Mesenteric fat pad (tissue), 1 donor: ENCODE data around the gene MAPKAP1. TPM values are rescaled to one million over a fixed set of nuclear protein-coding genes. Genes with fewer than 3 reads are reported as not detected.

Source experiments
- DNase-seq: peaks from one replicate; pipeline ENCODE4 v3.0.0-alpha.2; 2020; ENCODE audit warnings: low spot score
- total RNA-seq: library from RNA; stranded (reverse); fragmentation: NEBNext Ultra II Directional; extraction: Animal tissue kit (Norgen Biotek cat#: 25700); gene quantifications from one replicate; pipeline ENCODE4 v1.2.1, GENCODE V29; 2021
- donor health status: DM: yes; HTN: yes; CAD: no.

The MAPKAP1 gene
- total RNA-seq, 1 donor from 2014 or later: 98.6 TPM

DNA sequence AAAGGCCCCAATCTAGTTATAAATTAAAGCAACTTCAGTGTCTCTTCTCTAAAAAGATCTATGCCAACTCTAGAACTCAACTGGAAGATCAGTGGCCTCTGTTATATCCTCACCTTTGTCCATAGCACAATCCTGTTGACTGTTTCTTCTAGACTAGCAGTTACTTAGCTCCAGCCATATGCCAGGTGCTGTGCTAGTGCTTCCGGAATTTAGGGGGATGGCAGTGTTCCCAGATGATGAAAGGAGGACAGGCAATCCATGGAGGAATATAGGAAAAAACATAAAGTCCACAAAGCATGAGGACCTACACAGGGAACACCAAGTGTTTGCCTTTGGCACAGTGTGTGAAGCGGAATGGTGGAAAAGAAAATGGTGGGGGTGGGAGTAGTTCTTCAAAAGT lies 214.3 kb downstream of the MAPKAP1 start:
- no peak for DNase-seq

DNA sequence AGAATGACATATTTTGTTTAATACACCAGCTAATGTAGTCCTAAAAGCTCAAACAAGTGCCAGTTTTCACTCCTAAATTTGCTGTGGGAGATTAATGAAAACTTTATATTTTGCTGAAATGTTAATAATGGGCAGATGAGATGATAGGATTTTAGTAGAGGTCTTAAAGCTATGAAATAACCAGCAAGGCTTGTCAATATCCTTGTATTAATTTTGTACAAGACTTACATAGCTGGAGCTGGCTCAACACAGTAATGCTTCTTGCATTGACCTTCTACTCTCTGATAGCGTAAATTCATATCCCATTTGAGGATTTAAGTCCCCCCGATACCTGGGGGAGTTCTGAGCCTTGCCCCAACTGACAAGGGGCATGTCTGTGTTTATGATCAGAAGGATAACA lies 219.2 kb downstream of the MAPKAP1 start:
- DNase-seq: no peak

DNA sequence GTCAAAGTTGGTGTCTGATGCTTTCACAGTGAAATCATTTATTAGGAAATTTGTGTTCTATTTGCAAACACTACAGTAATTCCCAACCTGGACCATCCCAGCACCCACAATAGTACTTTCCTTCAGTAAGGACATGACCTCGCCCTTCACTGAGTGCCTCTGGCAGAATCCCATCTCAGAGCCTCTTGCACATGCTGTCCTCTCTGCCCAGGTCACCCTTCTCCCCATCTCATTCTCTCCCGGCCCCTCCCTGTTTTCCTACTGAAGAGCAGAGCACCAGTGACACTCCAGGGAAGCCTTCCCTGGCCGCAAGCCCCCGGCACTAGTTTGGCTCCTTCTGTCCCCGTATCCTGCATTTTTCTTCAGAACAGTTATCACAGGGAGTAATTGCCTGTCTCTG lies 220.4 kb downstream of the MAPKAP1 start:
- DNase-seq: no peak

DNA sequence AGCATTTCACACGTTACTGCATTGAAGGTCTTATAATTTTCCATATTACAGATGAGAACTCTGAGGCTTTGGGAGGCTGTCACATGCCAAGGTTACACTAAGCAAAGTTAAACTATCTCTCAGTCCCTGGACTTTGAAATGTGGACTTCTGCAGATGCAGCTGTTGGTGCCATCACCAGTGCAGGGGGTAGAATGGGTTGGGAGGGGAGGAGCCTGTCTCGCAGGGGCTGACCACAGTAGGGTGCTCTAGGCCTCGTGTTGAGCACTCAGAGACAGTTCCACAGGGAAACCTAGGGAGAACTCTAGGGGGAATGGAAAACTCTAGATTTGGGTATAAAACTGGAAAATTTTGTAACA lies 220.9 kb downstream of the MAPKAP1 start:
- no peak for DNase-seq

DNA sequence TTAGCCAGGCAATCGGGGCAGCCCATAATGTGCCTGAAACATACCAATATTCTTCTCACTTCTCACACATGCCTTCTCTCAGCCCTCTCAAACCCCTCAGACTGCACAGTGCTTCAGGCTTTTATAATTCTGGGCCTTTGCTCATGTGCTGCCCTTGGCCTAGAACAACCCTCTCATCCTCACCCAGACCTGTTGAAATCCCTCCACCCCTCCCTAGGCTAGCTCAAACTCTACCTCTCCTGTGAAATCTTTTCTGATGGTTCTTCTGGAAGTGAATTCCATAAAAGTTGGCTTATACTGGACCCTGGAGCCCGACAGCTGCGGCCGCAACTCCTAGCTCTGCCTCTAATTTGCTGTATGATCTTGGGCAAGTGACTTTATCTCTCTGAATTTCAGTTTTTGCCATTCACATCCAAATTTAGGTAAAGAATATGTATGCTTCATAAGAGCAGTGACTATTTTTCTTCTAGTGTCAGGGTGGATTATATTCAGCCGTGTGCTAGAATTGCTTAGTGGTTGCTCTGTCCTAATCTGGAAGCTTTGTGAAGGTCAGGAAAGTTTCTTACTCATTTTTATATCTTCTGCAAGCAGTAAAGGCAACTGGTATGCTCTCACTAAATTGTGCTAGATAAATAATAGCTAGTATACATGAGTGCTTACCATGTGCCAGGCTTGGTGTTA lies 221.4 kb downstream of the MAPKAP1 start:
- DNase-seq: no peak

DNA sequence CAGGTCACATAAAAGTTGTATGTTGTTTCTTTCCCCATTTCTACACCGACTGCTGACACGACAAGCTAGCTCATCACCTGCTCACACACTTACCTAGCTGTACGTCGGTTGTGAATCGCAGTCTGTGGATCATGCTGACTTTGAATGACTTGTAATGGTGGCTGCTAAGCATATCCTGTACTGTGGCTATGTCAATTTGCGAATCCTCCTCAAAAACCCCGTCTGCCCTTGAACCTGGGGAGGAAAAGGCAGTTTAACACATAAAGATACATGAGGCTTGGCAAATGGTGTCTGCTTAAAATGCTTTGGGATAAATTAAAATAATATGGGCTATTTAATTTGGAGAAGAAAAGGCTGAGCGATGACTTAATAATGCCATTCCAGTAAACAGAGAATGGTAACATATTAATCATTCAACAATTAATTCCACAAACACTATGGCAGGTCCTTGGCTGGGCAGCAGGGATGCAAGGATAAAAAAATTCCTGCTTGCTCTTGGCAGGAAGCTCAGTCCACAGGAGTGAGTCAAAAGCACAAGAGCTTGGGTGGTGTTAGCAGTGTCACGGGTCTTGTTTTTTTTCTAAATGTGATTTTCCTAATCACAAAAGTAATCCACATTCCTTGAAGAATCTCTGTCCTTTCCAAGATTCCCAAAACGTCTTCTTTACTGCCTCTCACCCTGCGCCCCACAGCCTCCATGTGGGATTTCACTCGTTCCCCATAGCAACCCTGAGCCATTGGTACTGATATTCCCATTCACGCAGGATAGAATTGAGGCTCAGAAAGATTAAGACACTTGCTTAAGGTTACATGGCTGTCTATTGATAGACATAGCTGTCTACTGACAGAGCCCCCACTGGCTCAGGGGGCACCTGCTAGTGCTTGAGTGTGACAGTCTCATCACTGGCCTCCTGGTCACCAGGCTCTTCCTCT lies 222.4 kb downstream of the MAPKAP1 start:
- no peak for DNase-seq

DNA sequence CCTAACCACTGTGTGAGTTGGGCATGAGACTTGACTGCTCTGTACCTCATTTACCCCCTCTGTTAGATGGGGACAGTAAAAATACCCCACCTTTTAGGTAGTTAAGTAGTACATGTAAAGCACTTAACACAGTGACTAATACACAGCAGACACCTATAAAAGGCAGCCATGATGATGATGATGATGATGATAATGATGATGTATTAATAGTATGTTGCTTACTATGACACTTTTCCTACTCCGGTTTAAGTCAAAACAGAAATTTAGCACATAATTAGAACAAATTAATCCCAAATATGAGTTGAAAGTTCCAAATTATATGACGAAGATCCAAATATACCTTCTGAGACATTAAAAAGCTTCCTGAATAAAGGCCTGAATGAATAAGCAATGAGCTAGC lies 223.3 kb downstream of the MAPKAP1 start:
- DNase-seq: no peak

DNA sequence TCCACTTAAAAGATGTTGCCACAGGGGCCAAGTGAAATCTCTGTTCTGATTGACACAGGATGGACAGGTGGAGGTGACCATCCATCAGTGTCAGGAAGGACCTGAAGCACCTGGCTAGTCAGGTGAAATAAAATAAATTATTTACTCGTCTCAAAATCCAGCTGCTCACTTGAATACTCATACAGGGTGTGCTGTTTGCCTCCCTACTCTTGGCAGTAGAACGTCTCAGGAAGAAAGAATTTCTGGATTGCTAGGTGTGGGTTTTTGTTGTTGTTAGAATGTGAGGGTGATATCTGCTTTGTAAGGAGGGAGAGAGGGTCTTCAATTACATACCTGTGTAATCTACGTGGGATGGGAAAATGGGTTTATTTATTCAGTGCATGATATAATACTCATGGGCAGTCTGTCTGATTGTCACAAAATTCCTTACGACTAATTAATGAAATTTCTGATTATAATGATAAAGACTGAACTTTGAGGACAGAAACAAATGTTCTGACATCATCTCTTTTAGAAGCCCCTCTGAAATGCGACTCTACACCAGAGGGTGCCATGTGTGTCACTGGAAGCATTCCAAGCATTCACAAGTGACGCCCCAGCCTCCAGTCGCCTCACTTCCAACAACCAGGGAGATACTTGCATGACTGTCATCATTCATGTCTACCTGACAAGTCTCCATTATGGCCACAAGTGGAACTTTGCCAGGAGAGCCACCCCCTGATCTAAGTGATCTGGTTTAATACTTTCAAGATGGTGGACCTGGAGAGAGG lies 227.0 kb downstream of the MAPKAP1 start:
- no peak for DNase-seq

DNA sequence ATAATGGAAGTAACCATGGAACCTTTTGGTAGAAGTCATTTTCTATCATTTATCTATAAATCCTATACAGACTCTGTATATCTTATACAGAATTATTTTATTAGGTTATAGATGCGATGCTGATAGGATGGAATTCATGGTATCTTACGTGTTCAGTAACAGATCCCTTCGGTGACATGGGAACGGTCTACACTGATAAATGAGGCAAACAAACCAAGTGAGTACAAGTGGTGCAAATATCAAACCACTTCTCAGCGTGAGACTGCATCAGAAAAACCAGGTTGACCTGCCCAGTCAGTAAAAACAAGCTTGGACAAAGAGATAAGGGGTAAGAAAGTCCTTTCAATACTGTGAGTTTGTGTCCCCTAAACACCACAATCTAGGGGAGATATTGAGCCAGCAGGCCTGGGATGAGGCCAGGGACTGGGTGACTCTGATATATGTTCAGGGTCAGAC lies 229.9 kb downstream of the MAPKAP1 start:
- DNase-seq: no peak

DNA sequence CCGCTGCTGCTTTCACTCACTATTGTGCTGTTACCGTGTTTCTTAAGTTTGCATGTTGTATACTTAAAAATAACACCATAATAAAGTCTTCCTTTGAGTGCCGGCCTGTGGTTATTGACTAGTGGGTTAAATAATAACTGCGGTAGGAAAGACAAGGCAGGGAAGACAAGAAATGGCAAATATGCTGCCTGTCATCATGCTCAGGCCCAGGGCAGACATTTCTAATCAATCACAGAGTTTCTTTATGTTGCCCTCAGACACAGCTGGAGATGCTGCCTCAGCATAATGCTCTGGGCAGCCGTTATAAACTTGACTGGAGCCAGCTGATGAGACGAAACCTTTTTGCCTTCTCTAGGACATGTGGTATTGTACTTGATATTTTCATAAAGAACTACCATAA lies 230.4 kb downstream of the MAPKAP1 start:
- no peak for DNase-seq

DNA sequence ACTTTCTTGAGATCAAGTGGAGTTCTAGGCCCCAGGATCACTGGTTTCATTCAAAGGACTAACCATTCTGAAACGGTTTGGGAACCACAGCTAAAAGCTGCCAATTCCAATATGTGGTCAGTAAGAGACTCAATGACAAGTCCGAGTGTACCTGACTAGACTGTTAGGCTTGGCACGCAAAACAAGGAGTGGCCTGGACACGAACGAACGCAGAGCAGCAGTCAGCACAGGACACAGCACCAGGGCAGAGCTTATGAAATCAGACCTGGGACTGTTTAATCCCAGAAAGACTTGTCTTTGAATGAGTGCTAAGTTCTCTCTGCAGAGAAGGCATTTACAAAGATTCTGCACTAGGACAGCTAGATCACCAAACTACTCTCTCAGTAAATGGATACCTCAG lies 231.6 kb downstream of the MAPKAP1 start:
- DNase-seq: no peak

DNA sequence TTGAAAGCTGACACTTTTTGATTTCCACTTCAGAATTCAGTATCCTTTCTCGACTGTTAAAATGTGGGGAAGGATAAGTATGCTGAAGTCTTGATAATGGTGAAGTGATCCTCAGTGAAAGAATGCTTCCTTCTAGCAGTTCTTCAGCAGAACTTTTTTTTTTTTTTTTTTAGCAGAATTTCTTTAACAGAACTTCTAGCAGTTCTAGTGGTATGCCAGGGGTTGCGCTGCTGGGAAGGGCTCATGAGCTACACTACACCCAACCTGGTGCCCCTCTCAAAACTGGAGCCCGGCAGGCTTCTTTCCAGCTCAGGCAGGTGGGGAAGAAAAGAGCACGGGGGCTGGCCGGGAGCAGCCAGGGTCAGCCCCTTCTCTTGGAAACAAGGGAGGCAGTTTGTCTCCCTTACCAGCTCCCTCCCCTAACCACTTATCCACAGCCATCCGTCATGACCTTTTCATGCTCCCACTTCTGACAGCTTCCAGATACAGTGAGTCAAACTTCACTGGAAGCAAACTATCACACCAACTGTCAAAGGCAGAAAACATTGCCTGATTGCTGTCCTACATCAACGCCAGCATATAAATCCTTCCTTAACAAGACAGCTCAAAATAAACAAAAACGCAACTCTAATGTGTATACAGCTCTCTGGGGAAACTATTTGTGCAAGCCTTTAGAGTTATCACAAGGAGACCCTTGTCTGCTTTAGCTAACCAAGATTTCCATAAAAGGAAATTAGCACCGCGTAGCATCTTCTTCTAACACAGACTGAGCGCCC lies 233.9 kb downstream of the MAPKAP1 start:
- no peak for DNase-seq

DNA sequence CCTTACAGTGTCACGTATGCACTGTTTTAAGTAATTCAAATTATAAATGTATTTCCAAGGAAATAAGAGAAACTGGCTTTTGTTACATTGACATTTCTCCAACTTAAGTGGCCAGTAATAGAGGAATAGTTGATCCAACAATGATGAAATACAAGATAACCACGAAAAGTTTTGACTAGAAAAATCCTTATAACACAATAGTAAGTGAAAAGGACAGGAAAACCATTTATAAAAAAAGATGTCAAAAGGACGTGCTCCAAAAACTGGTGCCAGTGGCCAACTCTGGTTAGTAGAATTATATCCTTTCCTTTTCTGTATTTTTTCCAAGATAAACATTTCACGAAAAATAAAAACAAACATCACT lies 234.5 kb downstream of the MAPKAP1 start:
- DNase-seq: no peak

DNA sequence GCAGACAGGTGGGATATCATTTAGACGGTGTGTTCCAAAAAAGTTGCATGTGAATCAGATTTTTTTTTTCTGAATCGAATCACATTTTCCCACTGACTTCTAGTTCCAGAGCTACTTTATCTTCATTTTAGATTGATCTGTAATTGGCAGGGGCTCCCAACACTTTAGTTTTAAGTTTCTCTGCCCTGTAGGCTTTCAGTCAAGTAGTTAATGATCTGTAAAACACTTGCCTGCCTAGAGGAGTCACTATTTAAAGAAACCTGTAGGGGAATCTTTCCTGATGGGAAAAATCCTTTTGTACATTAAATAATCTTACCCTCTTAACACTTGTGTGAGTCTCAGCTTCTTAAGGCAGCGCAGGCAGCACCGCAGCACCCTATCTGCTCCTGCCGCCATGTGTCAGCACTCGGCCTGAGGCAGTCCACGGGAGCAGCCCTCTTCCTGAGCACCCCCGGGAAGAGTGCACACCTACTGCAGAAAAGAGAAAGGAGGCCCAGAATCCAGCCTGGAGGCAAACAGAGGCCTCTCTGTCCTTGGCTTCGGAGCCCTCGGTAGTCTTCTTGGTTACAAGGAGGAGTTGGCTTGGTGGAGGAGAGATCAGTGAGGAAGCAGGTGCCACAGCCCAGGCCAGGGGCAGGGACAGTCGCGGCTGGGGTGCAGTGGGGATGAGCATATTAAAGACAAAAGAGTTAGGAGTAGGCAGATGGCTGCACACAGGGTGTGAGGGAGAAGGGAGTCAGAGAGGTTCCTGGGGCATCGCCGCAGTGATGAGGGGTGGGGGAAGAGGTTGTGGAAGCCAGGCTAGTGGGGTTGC lies 236.0 kb downstream of the MAPKAP1 start:
- no peak for DNase-seq

DNA sequence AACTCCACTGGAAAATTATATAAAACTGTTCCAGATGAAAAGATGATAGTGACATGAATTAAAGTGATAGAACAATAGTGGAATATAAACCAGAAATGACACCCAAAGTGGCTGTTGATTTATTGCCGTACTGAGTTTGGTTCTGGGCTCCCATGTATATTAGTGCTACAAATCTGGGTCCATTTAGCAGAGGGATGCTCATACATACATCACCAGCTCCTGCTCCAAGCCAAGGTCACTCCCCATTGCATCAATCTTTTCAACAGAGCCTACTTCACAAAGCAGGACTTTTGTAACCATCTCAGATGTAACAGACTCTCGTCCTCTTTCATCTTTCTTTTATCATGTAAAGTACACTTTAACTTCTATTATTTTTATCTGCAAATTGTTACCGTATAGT lies 236.8 kb downstream of the MAPKAP1 start:
- DNase-seq: no peak

DNA sequence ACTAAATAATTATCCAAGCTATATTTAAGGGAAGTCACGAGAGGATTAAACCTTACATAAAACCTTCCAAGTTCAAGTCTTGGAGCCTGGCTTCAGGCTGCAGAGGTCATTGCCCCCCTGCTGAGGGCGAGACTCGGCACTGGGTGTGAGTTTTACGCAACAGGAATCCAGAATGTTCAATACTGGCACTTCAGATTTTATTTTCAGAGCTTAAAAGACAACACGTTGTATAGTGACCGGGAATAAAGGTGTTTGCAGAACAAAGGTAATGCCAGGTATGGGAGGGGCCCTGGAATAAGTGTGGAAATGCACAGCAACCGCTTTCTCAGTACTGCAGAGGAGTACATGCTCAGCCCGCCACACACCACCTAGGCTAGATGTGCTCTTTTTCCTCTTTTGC lies 238.4 kb downstream of the MAPKAP1 start:
- no peak for DNase-seq

DNA sequence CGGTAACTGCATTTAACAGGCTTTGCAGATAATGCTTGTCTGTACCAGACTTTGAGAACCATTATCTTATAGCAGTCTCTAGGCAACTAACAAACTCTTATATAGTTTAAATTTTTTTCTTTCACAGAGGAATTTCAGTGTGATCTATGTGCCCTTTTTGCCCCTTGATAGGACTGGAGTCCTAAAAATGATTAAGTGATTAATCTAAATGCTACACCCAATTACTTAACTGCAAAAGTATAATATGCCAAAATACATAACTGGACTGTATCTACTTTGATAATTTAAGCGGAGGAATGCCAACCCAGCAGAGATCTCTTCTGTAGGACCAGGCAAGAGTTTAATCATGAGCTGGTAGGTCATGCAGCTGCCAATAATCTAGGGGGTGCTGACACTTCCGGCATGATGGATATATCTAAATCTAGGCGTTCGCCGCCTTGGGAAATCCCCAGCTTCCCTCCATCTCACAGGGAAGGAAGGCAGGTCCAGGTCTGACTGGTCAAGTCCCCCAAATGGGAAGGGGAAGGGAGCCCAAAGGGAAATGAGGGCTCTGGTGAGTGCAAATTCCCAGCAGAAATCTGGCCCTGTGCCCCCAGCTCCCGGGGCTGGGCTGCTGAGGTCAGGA lies 239.8 kb downstream of the MAPKAP1 start:
- no peak for DNase-seq

DNA sequence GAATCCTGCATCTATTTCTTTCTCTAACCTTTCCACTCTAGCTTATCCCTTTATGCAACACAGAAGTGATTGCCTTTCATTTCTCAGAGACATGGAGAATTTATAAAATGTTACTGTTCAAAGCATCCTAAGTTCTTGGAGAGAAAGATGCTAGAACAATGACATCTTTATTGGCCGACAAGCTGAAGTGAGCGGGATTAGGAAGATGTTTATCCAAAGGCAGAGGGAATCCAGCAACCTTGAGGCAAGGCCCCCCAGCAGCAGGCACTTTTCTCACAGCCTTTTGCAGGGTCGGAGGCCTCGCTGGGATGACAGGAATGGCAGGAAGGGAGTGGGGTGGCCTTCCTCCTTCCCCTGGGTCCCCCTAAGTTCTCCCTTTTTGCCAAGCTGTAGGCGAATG lies 240.6 kb downstream of the MAPKAP1 start:
- DNase-seq: no peak

DNA sequence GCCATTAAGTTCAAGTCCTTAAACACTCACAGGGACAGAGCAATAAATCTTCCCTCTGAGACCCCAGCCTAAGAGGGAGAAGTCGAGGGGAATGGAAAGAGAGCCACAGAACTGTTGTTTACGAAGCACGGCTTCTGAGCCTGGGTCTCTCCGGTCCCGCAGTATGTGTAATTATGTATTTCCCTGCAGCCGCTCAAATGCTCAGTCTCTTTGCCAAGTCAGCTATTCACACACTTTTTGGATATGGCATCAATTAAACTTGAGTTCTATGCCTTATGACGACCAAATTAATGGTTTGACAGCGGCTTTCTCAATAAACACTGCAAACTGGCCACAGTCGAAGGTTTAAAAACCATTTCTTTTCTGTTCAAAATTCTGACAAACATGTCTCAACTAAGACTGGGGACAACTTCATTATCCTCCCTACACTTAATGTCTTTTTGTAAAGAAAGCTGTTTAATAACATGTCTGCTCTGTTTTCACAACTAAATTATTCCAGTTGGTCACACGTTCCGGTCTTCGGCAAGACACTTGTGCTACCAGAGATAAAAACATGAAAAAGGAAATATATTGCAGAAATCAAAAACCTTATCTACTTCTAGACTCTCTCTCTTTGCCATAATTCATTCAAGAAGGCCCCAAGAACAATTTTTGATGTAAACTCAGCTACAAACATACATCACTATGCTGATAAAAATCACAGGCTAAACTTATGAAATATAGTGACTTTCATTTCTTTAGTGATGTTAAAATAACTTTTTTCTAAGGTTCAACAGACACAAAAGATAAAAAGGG lies 242.2 kb downstream of the MAPKAP1 start:
- no peak for DNase-seq
